Right cardiac atrium (tissue), 5 donors: Measurements from ENCODE around the gene ARFGAP2. TPM values are rescaled to one million over a fixed set of nuclear protein-coding genes. Genes with fewer than 3 reads are reported as not detected.
"Not testable (repeated sequence)": the region's sequence is repeated elsewhere in the genome, so short reads cannot be mapped to it uniquely, and the experiment has no call there.

Experiments used
- ATAC-seq, 2 donors: fragments of 200-7000 bp; cut with Tn5 transposase; one replicate each; pipeline versions ENCODE4 v1.8.0 to v1.9.1; 2020; ENCODE audit warnings: moderate library complexity in 2 of 2, mild to moderate bottlenecking in 1 of 2
- DNase-seq, 3 donors: peaks; one replicate each; pipeline ENCODE4 v3.0.0-alpha.2; 2020
- H3K27ac ChIP-seq: one replicate; pipeline ENCODE4 v1.5.1; 2013; ENCODE audit warnings: mild to moderate bottlenecking, low read length, control low read depth, moderate library complexity
- H3K27me3 ChIP-seq: one replicate; pipeline ENCODE4 v1.6.1; 2013; ENCODE audit not compliant: control insufficient read depth, insufficient read depth
- H3K4me1 ChIP-seq: one replicate; pipeline ENCODE4 v1.6.1; 2013; ENCODE audit warnings: low read length; ENCODE audit not compliant: control insufficient read depth, insufficient read depth
- H3K4me3 ChIP-seq: one replicate; pipeline ENCODE4 v1.5.1; 2013; ENCODE audit warnings: low read length, control low read depth
- H3K9me3 ChIP-seq: one replicate; pipeline ENCODE4 v1.6.1; 2013; ENCODE audit warnings: low read length; ENCODE audit not compliant: control insufficient read depth
- WGBS: extraction: QIAGEN DNeasy Blood & Tissue Kit; methylation state at CpG from one replicate; pipeline ENCODE4 v1.1.7; 2013; 5-methylcytosine and 5-hydroxymethylcytosine counted together
- intact Hi-C, 4 donors: fragments of 100-400 bp; cut with DNase I; formaldehyde crosslinking; loops; one replicate each; pipeline versions ENCODE4 v1.11.0 to v1.14.0; 2022 to 2023
- microRNA-seq, 2 donors: library from miRNA; unstranded; fragments of <30 nt; microRNA quantifications; one replicate each; pipeline ENCODE4 v1.2.0, GENCODE V29; 2020 to 2021
- polyA plus RNA-seq: library from polyadenylated mRNA; stranded (reverse); fragments of 200-250 nt; gene quantifications from one replicate; pipeline ENCODE4 v1.2.3, GENCODE V29; 2013
- total RNA-seq, 4 donors: library from RNA; stranded (reverse); fragmentation: NEBNext Ultra II Directional; extraction: Animal tissue kit (Norgen Biotek cat#: 25700); gene quantifications; one replicate each; pipeline ENCODE4 v1.2.1, GENCODE V29; 2021
- donor health status: healthy with polysubstance abuse.
- donor health status: DM: no; HTN: yes; CAD: no.
- donor health status: DM: no; HTN: no; CAD: no.
- donor health status: DM: no; HTN: yes; CAD: no; lungs with severe emphysema.
- donor health status: DM: yes; HTN: yes; CAD: no.

Gene ARFGAP2
- total and polyA plus RNA-seq, 5 donors: 39.8 to 67.4 (median 51.5) TPM

GRCh38 chr11:47127213-47127612, 49.5 kb downstream of the ARFGAP2 start:
- no peak for DNase-seq
- Histone ChIP-seq H3K27ac (no peak overlapping the region), H3K4me1 (peaks cover 3% of the 10 kb centered on the region), H3K27me3 (no peaks in the 10 kb centered on the region), H3K4me3 (no peak overlapping the region), H3K9me3 (no peaks in the 10 kb centered on the region)
- intact Hi-C loops: no loop called here
- 63% methylated on average over 2 of the region's 2 CpGs for WGBS
- no peak for ATAC-seq

- no peaks in the 10 kb centered on the region for H3K4me1 ChIP-seq
- H3K27ac ChIP-seq: no peak overlapping the region
- no peaks in the 10 kb centered on the region for H3K9me3 ChIP-seq
- no peak for DNase-seq
- no peak for ATAC-seq
- 88% methylated on average over 7 of the region's 7 CpGs for WGBS
- intact Hi-C loops: no loop called here
- H3K4me3 ChIP-seq: no peak overlapping the region
- no peaks in the 10 kb centered on the region for H3K27me3 ChIP-seq
Measured at GRCh38 chr11:47125083-47125482, 51.6 kb downstream of the ARFGAP2 start.

- H3K27ac ChIP-seq: no peak overlapping the region
- H3K4me3 ChIP-seq: no peak overlapping the region
- no peak for ATAC-seq
- no peaks in the 10 kb centered on the region for H3K4me1 ChIP-seq
- WGBS: 59% methylated on average over 1 of the region's 1 CpG
- H3K9me3 ChIP-seq: no peaks in the 10 kb centered on the region
- DNase-seq: no peak
- H3K27me3 ChIP-seq: no peaks in the 10 kb centered on the region
- intact Hi-C loops: no loop called here
Measured at GRCh38 chr11:47124675-47125074, 52.0 kb downstream of the ARFGAP2 start.

- ATAC-seq: no peak
- no peaks in the 10 kb centered on the region for H3K4me1 ChIP-seq
- H3K4me3 ChIP-seq: no peak overlapping the region
- H3K27ac ChIP-seq: no peak overlapping the region
- no peak for DNase-seq
- H3K9me3 ChIP-seq: no peaks in the 10 kb centered on the region
- 65% methylated on average over 2 of the region's 2 CpGs for WGBS
- no peaks in the 10 kb centered on the region for H3K27me3 ChIP-seq
- intact Hi-C loops: no loop called here
Measured at GRCh38 chr11:47123094-47123493, 53.6 kb downstream of the ARFGAP2 start.

GRCh38 chr11:47121731-47122130, 54.9 kb downstream of the ARFGAP2 start:
- H3K4me1 ChIP-seq: no peaks in the 10 kb centered on the region
- ATAC-seq: no peak
- no peak overlapping the region for H3K4me3 ChIP-seq
- no peak for DNase-seq
- H3K9me3 ChIP-seq: no peaks in the 10 kb centered on the region
- intact Hi-C loops: no loop called here
- H3K27ac ChIP-seq: no peak overlapping the region
- WGBS: 69% methylated on average over 2 of the region's 2 CpGs
- no peaks in the 10 kb centered on the region for H3K27me3 ChIP-seq

- H3K27ac ChIP-seq: no peak overlapping the region
- no peaks in the 10 kb centered on the region for H3K4me1 ChIP-seq
- H3K9me3 ChIP-seq: no peaks in the 10 kb centered on the region
- intact Hi-C loops: no loop called here
- no peak overlapping the region for H3K4me3 ChIP-seq
- ATAC-seq (no peak), DNase-seq (no peak)
- no peaks in the 10 kb centered on the region for H3K27me3 ChIP-seq
- WGBS: 78% methylated on average over 2 of the region's 2 CpGs
Measured at GRCh38 chr11:47121056-47121455, 55.6 kb downstream of the ARFGAP2 start.

GRCh38 chr11:47118958-47119688, 57.6 kb downstream of the ARFGAP2 start:
- intact Hi-C loops, H3K9me3 ChIP-seq, ATAC-seq, DNase-seq, H3K27ac ChIP-seq, H3K4me1 ChIP-seq, H3K27me3 ChIP-seq, H3K4me3 ChIP-seq: not testable (repeated sequence)
- WGBS: 91% methylated on average over 20 of the region's 20 CpGs

Small RNAs within 50 kb of the gene (microRNA-seq; reads per million reads assigned to microRNA genes)
- 0 reads per million in 2 donors for gene MIR6745

Other genes starting within 250 kb of the ARFGAP2 start
- gene CSTPP1, start 240.1 kb downstream of the ARFGAP2 start, total RNA-seq: 10 to 100 TPM; 12.7 to 17.5 (median 16.3) TPM
- 14.5 TPM for gene CSTPP1, start 240.1 kb downstream of the ARFGAP2 start, polyA plus RNA-seq
- gene PACSIN3, start 9.6 kb upstream of the ARFGAP2 start, total RNA-seq: 100 to 1,000 TPM; 110 to 156 (median 123) TPM
- 137 TPM for gene PACSIN3, start 9.6 kb upstream of the ARFGAP2 start, polyA plus RNA-seq
- gene DDB2, start 38.1 kb upstream of the ARFGAP2 start, total RNA-seq: 10 to 100 TPM in 3 of 4 donors, 1 to 10 TPM in 1; 9.2 to 12.4 (median 11.8) TPM
- 10.5 TPM for gene DDB2, start 38.1 kb upstream of the ARFGAP2 start, polyA plus RNA-seq
- 10 to 100 TPM; 21.7 to 25.9 (median 25.5) TPM for gene ACP2, start 71.9 kb upstream of the ARFGAP2 start, total RNA-seq
- gene ACP2, start 71.9 kb upstream of the ARFGAP2 start, polyA plus RNA-seq: 24.7 TPM
- 10 to 100 TPM; 22.9 to 42.2 (median 34.2) TPM for gene NR1H3, start 81.1 kb upstream of the ARFGAP2 start, total RNA-seq
- gene NR1H3, start 81.1 kb upstream of the ARFGAP2 start, polyA plus RNA-seq: 29.5 TPM
- gene MADD, start 93.3 kb upstream of the ARFGAP2 start, total RNA-seq: 10 to 100 TPM; 42.2 to 73.7 (median 54.7) TPM
- gene MADD, start 93.3 kb upstream of the ARFGAP2 start, polyA plus RNA-seq: 27.9 TPM
- gene MYBPC3, start 175.8 kb upstream of the ARFGAP2 start, total RNA-seq: 1,000 to 10,000 TPM in 3 of 4 donors, 100 to 1,000 TPM in 1; 953 to 1,924 (median 1,412) TPM
- gene MYBPC3, start 175.8 kb upstream of the ARFGAP2 start, polyA plus RNA-seq: 1,009 TPM
- gene SPI1, start 201.7 kb upstream of the ARFGAP2 start, total RNA-seq: 10 to 100 TPM; 11.6 to 24.1 (median 18.6) TPM
- 5.9 TPM for gene SPI1, start 201.7 kb upstream of the ARFGAP2 start, polyA plus RNA-seq
- gene SLC39A13, start 231.7 kb upstream of the ARFGAP2 start, total RNA-seq: 10 to 100 TPM; 41.7 to 46.6 (median 44.9) TPM
- gene SLC39A13, start 231.7 kb upstream of the ARFGAP2 start, polyA plus RNA-seq: 61.6 TPM
- gene PSMC3, start 249.6 kb upstream of the ARFGAP2 start, total RNA-seq: 100 to 1,000 TPM; 122 to 162 (median 155) TPM
- 170 TPM for gene PSMC3, start 249.6 kb upstream of the ARFGAP2 start, polyA plus RNA-seq